ENCODE results near the gene SLIT3. TPM values are rescaled to one million over a fixed set of nuclear protein-coding genes. Genes with fewer than 3 reads are reported as not detected.

Gene SLIT3
- polyA plus RNA-seq, 1 donor, result 18.3 TPM

DNA sequence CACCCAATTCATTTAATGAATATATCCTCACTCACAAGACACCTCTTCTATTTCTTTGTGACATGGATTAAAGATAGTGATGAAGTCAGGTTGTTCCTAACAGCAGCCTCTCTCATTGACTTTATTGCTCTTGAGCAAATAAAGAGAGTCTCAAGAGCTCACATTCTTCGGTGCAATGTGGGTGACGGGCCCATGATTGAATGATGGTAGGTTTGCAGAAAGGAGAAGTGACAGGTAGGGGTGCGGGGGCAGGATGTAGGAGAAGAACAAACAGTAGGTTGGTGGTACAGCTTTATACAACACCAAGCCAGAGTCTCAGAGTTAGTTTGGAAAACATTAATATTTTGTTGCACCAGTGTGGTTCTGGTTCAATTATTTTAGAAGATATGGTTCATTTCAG lies 122.2 kb downstream of the SLIT3 start:
- H3K4me3 ChIP-seq (ENCODE audit: low read length), result no peak overlapping the region
- no peaks in the 10 kb centered on the region for H3K27me3 ChIP-seq (ENCODE audit: control insufficient read depth, insufficient read depth, low read length)
- WGBS (ENCODE audit: insufficient coverage, low lambda C conversion rate), result 27% methylated on average over 3 of the region's 3 CpGs
- H3K9me3 ChIP-seq (ENCODE audit: control insufficient read depth, low read depth, low read length), result no peaks in the 10 kb centered on the region
- H3K4me1 ChIP-seq (ENCODE audit: control insufficient read depth, insufficient read depth, low read length), result peaks cover 10% of the 10 kb centered on the region
- no peak overlapping the region for H3K27ac ChIP-seq (ENCODE audit: low read length)
- peak in 1 of 2 donors; percentile 23 for DNase-seq
- H3K36me3 ChIP-seq (ENCODE audit: control insufficient read depth, insufficient read depth, low read length), result no peaks in the 10 kb centered on the region

DNA sequence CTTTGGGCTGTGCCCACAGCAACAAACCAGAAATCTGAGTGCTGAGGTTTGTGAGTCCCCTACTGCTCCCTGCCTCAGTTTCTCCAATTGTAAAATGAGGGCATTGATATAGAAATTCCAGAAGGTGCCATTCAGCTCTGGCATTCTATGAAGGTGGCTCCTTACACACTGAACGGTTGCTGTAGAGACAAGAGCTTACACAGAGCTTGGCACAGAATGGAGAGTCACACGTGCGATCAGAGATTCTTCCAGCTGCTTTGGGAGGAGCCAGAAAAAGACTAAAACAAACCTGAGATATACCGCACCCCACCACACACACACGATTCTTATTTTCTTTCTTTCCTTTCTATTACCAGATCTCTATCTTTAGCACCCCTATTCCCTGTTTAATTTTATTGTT lies 122.7 kb downstream of the SLIT3 start:
- Histone ChIP-seq H3K27me3 (ENCODE audit: control insufficient read depth, insufficient read depth, low read length) (no peaks in the 10 kb centered on the region), H3K9me3 (ENCODE audit: control insufficient read depth, low read depth, low read length) (no peaks in the 10 kb centered on the region), H3K36me3 (ENCODE audit: control insufficient read depth, insufficient read depth, low read length) (no peaks in the 10 kb centered on the region), H3K4me1 (ENCODE audit: control insufficient read depth, insufficient read depth, low read length) (peaks cover 10% of the 10 kb centered on the region), H3K4me3 (ENCODE audit: low read length) (no peak overlapping the region), H3K27ac (ENCODE audit: low read length) (no peak overlapping the region)
- WGBS (ENCODE audit: insufficient coverage, low lambda C conversion rate), result 20% methylated on average over 2 of the region's 5 CpGs
- no peak for DNase-seq

- no peak for DNase-seq
- Histone ChIP-seq H3K9me3 (ENCODE audit: control insufficient read depth, low read depth, low read length) (no peaks in the 10 kb centered on the region), H3K4me3 (ENCODE audit: low read length) (no peak overlapping the region), H3K27ac (ENCODE audit: low read length) (no peak overlapping the region), H3K36me3 (ENCODE audit: control insufficient read depth, insufficient read depth, low read length) (no peaks in the 10 kb centered on the region), H3K27me3 (ENCODE audit: control insufficient read depth, insufficient read depth, low read length) (no peaks in the 10 kb centered on the region), H3K4me1 (ENCODE audit: control insufficient read depth, insufficient read depth, low read length) (peaks cover 10% of the 10 kb centered on the region)
- WGBS (ENCODE audit: insufficient coverage, low lambda C conversion rate), result 43% methylated on average over 1 of the region's 5 CpGs
Observed at GRCh38 chr5:169176709-169177694, 123.9 kb downstream of the SLIT3 start.

- no peaks in the 10 kb centered on the region for H3K27me3 ChIP-seq (ENCODE audit: control insufficient read depth, insufficient read depth, low read length)
- no peak overlapping the region for H3K4me3 ChIP-seq (ENCODE audit: low read length)
- DNase-seq, result peak; percentile 60 to 85
- WGBS (ENCODE audit: insufficient coverage, low lambda C conversion rate), result no CpG with 5 or more reads among the region's 3 CpGs
- H3K36me3 ChIP-seq (ENCODE audit: control insufficient read depth, insufficient read depth, low read length), result no peaks in the 10 kb centered on the region
- peak overlapping the region; percentile 58 for H3K27ac ChIP-seq (ENCODE audit: low read length)
- H3K9me3 ChIP-seq (ENCODE audit: control insufficient read depth, low read depth, low read length), result no peaks in the 10 kb centered on the region
- H3K4me1 ChIP-seq (ENCODE audit: control insufficient read depth, insufficient read depth, low read length), result peaks cover 10% of the 10 kb centered on the region
Observed at GRCh38 chr5:169175733-169176132, 125.2 kb downstream of the SLIT3 start.

GRCh38 chr5:169174923-169175322 lies 126.0 kb downstream of the SLIT3 start:
- no peak overlapping the region for H3K27ac ChIP-seq (ENCODE audit: low read length)
- no CpG with 5 or more reads among the region's 1 CpG for WGBS (ENCODE audit: insufficient coverage, low lambda C conversion rate)
- DNase-seq, result no peak
- H3K4me1 ChIP-seq (ENCODE audit: control insufficient read depth, insufficient read depth, low read length), result peaks cover 10% of the 10 kb centered on the region
- no peaks in the 10 kb centered on the region for H3K27me3 ChIP-seq (ENCODE audit: control insufficient read depth, insufficient read depth, low read length)
- H3K36me3 ChIP-seq (ENCODE audit: control insufficient read depth, insufficient read depth, low read length), result no peaks in the 10 kb centered on the region
- H3K4me3 ChIP-seq (ENCODE audit: low read length), result no peak overlapping the region
- no peaks in the 10 kb centered on the region for H3K9me3 ChIP-seq (ENCODE audit: control insufficient read depth, low read depth, low read length)

GRCh38 chr5:169173372-169173771 lies 127.6 kb downstream of the SLIT3 start:
- H3K27me3 ChIP-seq (ENCODE audit: control insufficient read depth, insufficient read depth, low read length), result no peaks in the 10 kb centered on the region
- 88% methylated on average over 4 of the region's 6 CpGs for WGBS (ENCODE audit: insufficient coverage, low lambda C conversion rate)
- H3K27ac ChIP-seq (ENCODE audit: low read length), result no peak overlapping the region
- H3K4me3 ChIP-seq (ENCODE audit: low read length), result no peak overlapping the region
- H3K36me3 ChIP-seq (ENCODE audit: control insufficient read depth, insufficient read depth, low read length), result no peaks in the 10 kb centered on the region
- no peaks in the 10 kb centered on the region for H3K9me3 ChIP-seq (ENCODE audit: control insufficient read depth, low read depth, low read length)
- no peak for DNase-seq
- H3K4me1 ChIP-seq (ENCODE audit: control insufficient read depth, insufficient read depth, low read length), result peaks cover 10% of the 10 kb centered on the region

GRCh38 chr5:169171515-169171914 lies 129.4 kb downstream of the SLIT3 start:
- Histone ChIP-seq H3K4me3 (ENCODE audit: low read length) (no peak overlapping the region), H3K36me3 (ENCODE audit: control insufficient read depth, insufficient read depth, low read length) (no peaks in the 10 kb centered on the region), H3K4me1 (ENCODE audit: control insufficient read depth, insufficient read depth, low read length) (peaks cover 10% of the 10 kb centered on the region), H3K27ac (ENCODE audit: low read length) (no peak overlapping the region), H3K27me3 (ENCODE audit: control insufficient read depth, insufficient read depth, low read length) (no peaks in the 10 kb centered on the region), H3K9me3 (ENCODE audit: control insufficient read depth, low read depth, low read length) (no peaks in the 10 kb centered on the region)
- no peak for DNase-seq
- no CpG with 5 or more reads among the region's 2 CpGs for WGBS (ENCODE audit: insufficient coverage, low lambda C conversion rate)

GRCh38 chr5:169169783-169170182 lies 131.2 kb downstream of the SLIT3 start:
- H3K27ac ChIP-seq (ENCODE audit: low read length), result no peak overlapping the region
- no peak for DNase-seq
- WGBS (ENCODE audit: insufficient coverage, low lambda C conversion rate), result no CpG with 5 or more reads among the region's 4 CpGs
- H3K9me3 ChIP-seq (ENCODE audit: control insufficient read depth, low read depth, low read length), result no peaks in the 10 kb centered on the region
- H3K4me1 ChIP-seq (ENCODE audit: control insufficient read depth, insufficient read depth, low read length), result no peaks in the 10 kb centered on the region
- H3K4me3 ChIP-seq (ENCODE audit: low read length), result no peak overlapping the region
- no peaks in the 10 kb centered on the region for H3K27me3 ChIP-seq (ENCODE audit: control insufficient read depth, insufficient read depth, low read length)
- H3K36me3 ChIP-seq (ENCODE audit: control insufficient read depth, insufficient read depth, low read length), result no peaks in the 10 kb centered on the region

- Histone ChIP-seq H3K4me3 (ENCODE audit: low read length) (no peak overlapping the region), H3K27me3 (ENCODE audit: control insufficient read depth, insufficient read depth, low read length) (no peaks in the 10 kb centered on the region), H3K4me1 (ENCODE audit: control insufficient read depth, insufficient read depth, low read length) (no peaks in the 10 kb centered on the region), H3K36me3 (ENCODE audit: control insufficient read depth, insufficient read depth, low read length) (no peaks in the 10 kb centered on the region), H3K27ac (ENCODE audit: low read length) (no peak overlapping the region), H3K9me3 (ENCODE audit: control insufficient read depth, low read depth, low read length) (no peaks in the 10 kb centered on the region)
- DNase-seq, result no peak
- WGBS (ENCODE audit: insufficient coverage, low lambda C conversion rate), result 50% methylated on average over 1 of the region's 3 CpGs
Observed at GRCh38 chr5:169168280-169168679, 132.7 kb downstream of the SLIT3 start.

- H3K27ac ChIP-seq (ENCODE audit: low read length), result no peak overlapping the region
- no peak for DNase-seq
- H3K36me3 ChIP-seq (ENCODE audit: control insufficient read depth, insufficient read depth, low read length), result no peaks in the 10 kb centered on the region
- no peak overlapping the region for H3K4me3 ChIP-seq (ENCODE audit: low read length)
- no peaks in the 10 kb centered on the region for H3K27me3 ChIP-seq (ENCODE audit: control insufficient read depth, insufficient read depth, low read length)
- H3K9me3 ChIP-seq (ENCODE audit: control insufficient read depth, low read depth, low read length), result no peaks in the 10 kb centered on the region
- WGBS (ENCODE audit: insufficient coverage, low lambda C conversion rate), result no CpG with 5 or more reads among the region's 8 CpGs
- H3K4me1 ChIP-seq (ENCODE audit: control insufficient read depth, insufficient read depth, low read length), result peaks cover 5% of the 10 kb centered on the region
Observed at GRCh38 chr5:169166078-169166477, 134.9 kb downstream of the SLIT3 start.

DNA sequence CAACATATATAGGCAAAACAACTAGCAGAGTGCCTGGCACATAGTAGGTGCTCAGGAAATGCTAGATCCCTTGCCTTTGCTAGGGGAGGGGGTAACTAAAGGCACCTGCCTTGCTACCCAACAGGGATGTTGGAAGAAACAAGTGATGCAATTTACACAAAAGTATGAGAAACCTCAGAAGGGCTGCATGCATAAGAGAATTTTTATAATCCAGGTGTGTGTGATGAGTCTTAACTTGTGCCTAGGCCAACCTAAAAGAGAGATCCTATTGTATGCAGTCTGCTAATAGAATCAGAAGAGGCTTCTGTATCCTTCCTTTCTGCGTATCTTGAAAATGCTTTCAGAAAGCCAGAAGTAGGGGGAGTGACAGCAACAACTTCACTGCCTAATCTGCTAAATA lies 135.9 kb downstream of the SLIT3 start:
- no peaks in the 10 kb centered on the region for H3K27me3 ChIP-seq (ENCODE audit: control insufficient read depth, insufficient read depth, low read length)
- DNase-seq, result no peak
- no peak overlapping the region for H3K27ac ChIP-seq (ENCODE audit: low read length)
- H3K4me3 ChIP-seq (ENCODE audit: low read length), result no peak overlapping the region
- H3K36me3 ChIP-seq (ENCODE audit: control insufficient read depth, insufficient read depth, low read length), result no peaks in the 10 kb centered on the region
- WGBS (ENCODE audit: insufficient coverage, low lambda C conversion rate), result no CpG with 5 or more reads among the region's 1 CpG
- H3K9me3 ChIP-seq (ENCODE audit: control insufficient read depth, low read depth, low read length), result no peaks in the 10 kb centered on the region
- peaks cover 5% of the 10 kb centered on the region for H3K4me1 ChIP-seq (ENCODE audit: control insufficient read depth, insufficient read depth, low read length)

Data from large intestine (tissue), 3 donors.